Measurements from ENCODE around the gene DOC2B. TPM values are rescaled to one million over a fixed set of nuclear protein-coding genes. Genes with fewer than 3 reads are reported as not detected.
A peak's percentile ranks its signal among the peaks of the same experiment; 100 is the strongest.
"Not testable (repeated sequence)": the region's sequence is repeated elsewhere in the genome, so short reads cannot be mapped to it uniquely, and the experiment has no call there.

Gene DOC2B
- total and polyA plus RNA-seq, 8 donors = 4.3 to 25.1 (median 11.1) TPM

DNA sequence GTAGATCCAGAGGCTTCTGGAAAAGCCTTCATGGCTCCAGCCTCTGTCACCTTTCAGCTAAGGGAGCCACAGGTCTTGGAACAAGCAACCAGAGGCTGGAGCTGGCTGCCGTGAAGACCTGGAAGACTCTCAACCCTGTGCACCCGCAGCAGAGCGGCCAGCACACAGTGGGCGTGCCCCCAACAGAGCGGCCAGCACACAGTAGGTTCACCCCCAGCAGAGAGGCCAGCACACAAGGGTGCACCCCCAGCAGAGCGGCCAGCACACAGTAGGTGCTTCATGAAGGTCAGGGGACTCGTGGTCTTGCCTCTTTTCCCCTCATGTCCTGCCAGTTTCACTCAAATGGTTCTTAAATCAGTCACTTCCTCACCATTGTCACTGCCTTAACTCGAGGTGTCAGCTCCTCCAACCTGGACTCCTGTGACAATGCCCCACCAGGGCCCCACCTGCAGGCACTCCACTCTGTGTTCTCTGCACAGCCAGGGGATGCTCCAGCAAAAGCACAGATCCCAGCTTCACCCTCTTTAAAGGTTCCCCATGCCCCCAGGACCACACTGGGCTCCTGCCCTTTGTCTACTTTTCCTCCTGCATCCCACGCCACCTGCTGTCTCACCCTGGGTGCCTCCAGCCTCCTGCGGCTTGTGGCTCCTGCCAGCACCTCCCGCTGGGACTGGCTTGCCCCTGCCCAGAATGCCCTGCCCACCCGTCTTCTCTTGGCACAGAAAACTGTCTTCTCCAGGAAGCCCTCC lies 42.4 kb upstream of the DOC2B start:
- 89 to 92% methylated on average over 12 of the region's 12 CpGs for WGBS, 2 donors
- H3K4me1 ChIP-seq = no peaks in the 10 kb centered on the region
- no peaks in the 10 kb centered on the region for H3K9me3 ChIP-seq
- no peak overlapping the region for H3K4me3 ChIP-seq
- no peaks in the 10 kb centered on the region for H3K36me3 ChIP-seq
- TF ChIP-seq CTCF (IDR thresholded peaks at IDR 0.05) = no peak
- DNase-seq (peak in 3 of 6 donors; percentile 28 to 47 (median 40)), ATAC-seq (peak in 1 of 4 donors; percentile 11), FAIRE-seq (no peak)
- intact Hi-C loops (cut with DNase I) = no loop called here
- no peaks in the 10 kb centered on the region for H3K27me3 ChIP-seq
- H3K27ac ChIP-seq = no peak overlapping the region

GRCh38 chr17:222172-222571 lies 40.7 kb upstream of the DOC2B start:
- Histone ChIP-seq H3K27ac (no peak overlapping the region), H3K27me3 (no peaks in the 10 kb centered on the region), H3K4me3 (no peak overlapping the region), H3K36me3 (no peaks in the 10 kb centered on the region), H3K4me1 (no peaks in the 10 kb centered on the region), H3K9me3 (no peaks in the 10 kb centered on the region)
- TF ChIP-seq CTCF (IDR thresholded peaks at IDR 0.05) = no peak
- DNase-seq (peak in 3 of 6 donors; percentile 1 to 41 (median 13)), FAIRE-seq (no peak), ATAC-seq (peak in 1 of 4 donors; percentile 39)
- intact Hi-C loops (cut with DNase I) = no loop called here
- WGBS, 2 donors = 91% methylated on average over 8 of the region's 8 CpGs

GRCh38 chr17:219696-220095 lies 38.2 kb upstream of the DOC2B start:
- 93 to 95% methylated on average over 10 of the region's 10 CpGs for WGBS, 2 donors
- ATAC-seq = no peak
- no peak for TF ChIP-seq CTCF (IDR thresholded peaks at IDR 0.05)
- H3K9me3 ChIP-seq = no peaks in the 10 kb centered on the region
- H3K27me3 ChIP-seq = no peaks in the 10 kb centered on the region
- no peaks in the 10 kb centered on the region for H3K36me3 ChIP-seq
- H3K27ac ChIP-seq = no peak overlapping the region
- FAIRE-seq = no peak
- DNase-seq = peak in 2 of 6 donors; percentile 1 to 24
- no peaks in the 10 kb centered on the region for H3K4me1 ChIP-seq
- intact Hi-C loops (cut with DNase I) = no loop called here
- H3K4me3 ChIP-seq = no peak overlapping the region

- peak in 2 of 6 donors; percentile 0 to 33 for DNase-seq
- Histone ChIP-seq H3K36me3 (no peaks in the 10 kb centered on the region), H3K4me3 (no peak overlapping the region), H3K27me3 (no peaks in the 10 kb centered on the region), H3K4me1 (no peaks in the 10 kb centered on the region), H3K9me3 (no peaks in the 10 kb centered on the region), H3K27ac (no peak overlapping the region)
- TF ChIP-seq CTCF (IDR thresholded peaks at IDR 0.05) = no peak
- intact Hi-C loops (cut with DNase I) = no loop called here
- WGBS, 2 donors = 75 to 80% methylated on average over 8 of the region's 8 CpGs
- peak in 1 of 4 donors; percentile 19 for ATAC-seq
- no peak for FAIRE-seq
These were observed 37.1 kb upstream of the DOC2B start for GRCh38 chr17:218432-219110.

GRCh38 chr17:216625-217024 lies 35.2 kb upstream of the DOC2B start:
- 67 to 69% methylated on average over 2 of the region's 2 CpGs for WGBS, 2 donors
- FAIRE-seq (no peak), DNase-seq (no peak), ATAC-seq (no peak)
- Histone ChIP-seq H3K9me3 (no peaks in the 10 kb centered on the region), H3K36me3 (peaks cover 0 to 6% (median 4%) of the 10 kb centered on the region in 3 donors), H3K4me1 (no peaks in the 10 kb centered on the region), H3K4me3 (no peak overlapping the region), H3K27ac (no peak overlapping the region), H3K27me3 (no peaks in the 10 kb centered on the region)
- intact Hi-C loops (cut with DNase I) = no loop called here
- TF ChIP-seq CTCF (IDR thresholded peaks at IDR 0.05) = no peak

DNA sequence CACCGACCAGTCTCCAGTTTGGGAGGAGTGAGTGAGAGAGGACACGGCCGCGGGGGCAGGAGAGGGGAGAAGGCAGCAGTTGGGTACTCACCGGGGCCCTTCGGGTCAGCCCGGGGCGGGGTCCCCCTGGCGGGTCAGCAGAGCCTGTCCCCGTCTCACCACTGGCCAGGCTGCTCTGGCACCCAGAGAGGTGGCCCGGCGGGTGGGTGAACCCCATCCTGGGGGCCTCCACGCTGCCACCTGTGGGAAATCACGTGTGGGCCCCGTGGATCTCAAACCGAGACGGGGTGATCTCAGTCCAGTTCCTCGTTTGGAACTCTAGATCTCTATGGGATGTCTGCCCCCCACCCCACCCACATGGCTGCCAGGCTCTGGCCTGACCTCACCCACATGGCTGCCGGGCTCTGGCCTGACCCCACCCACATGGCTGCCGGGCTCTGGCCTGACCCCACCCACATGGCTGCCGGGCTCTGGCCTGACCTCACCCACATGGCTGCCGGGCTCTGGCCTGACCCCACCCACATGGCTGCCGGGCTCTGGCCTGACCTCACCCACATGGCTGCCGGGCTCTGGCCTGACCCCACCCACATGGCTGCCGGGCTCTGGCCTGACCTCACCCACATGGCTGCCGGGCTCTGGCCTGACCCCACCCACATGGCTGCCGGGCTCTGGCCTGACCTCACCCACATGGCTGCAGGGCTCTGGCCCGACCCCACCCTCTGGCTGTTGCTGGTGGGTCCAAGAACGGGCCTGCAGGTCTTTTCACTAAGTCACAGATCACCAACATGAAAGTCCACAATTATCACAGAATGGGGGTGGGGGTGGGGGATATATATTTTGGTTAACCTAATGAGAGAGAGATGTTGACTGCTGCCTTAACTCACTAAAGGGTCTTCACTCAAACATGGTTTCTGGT lies 34.4 kb upstream of the DOC2B start:
- H3K4me1 ChIP-seq; H3K9me3 ChIP-seq; FAIRE-seq; intact Hi-C loops (cut with DNase I); H3K27ac ChIP-seq; H3K27me3 ChIP-seq: not testable (repeated sequence)
- peak overlapping the region in 2 of 4 donors; percentile 10 to 28 for H3K4me3 ChIP-seq
- ATAC-seq (peak in 3 of 4 donors; percentile 15 to 65 (median 30)), DNase-seq (peak in 3 of 6 donors; percentile 54 to 68 (median 59))
- 59 to 60% methylated on average over 23 to 26 of the region's 29 CpGs for WGBS, 2 donors
- peaks cover 0 to 14% (median 7%) of the 10 kb centered on the region in 3 donors for H3K36me3 ChIP-seq
